ENCODE data around the gene TSHZ3.

Gene TSHZ3

GRCh38 chr19:31372246-31372781 lies 23.1 kb upstream of the TSHZ3 start:
- H3K4me3 ChIP-seq (ENCODE audit: low read length): no peak overlapping the region
- no peak for TF ChIP-seq CTCF (conservative IDR thresholded peaks at IDR 0.05; ENCODE audit: low read length)
- DNase-seq (ENCODE audit: low read depth): no peak

GRCh38 chr19:31370216-31370615 lies 21.0 kb upstream of the TSHZ3 start:
- no peak for TF ChIP-seq CTCF (conservative IDR thresholded peaks at IDR 0.05; ENCODE audit: low read length)
- H3K4me3 ChIP-seq (ENCODE audit: low read length): no peak overlapping the region
- DNase-seq (ENCODE audit: low read depth): no peak

DNA sequence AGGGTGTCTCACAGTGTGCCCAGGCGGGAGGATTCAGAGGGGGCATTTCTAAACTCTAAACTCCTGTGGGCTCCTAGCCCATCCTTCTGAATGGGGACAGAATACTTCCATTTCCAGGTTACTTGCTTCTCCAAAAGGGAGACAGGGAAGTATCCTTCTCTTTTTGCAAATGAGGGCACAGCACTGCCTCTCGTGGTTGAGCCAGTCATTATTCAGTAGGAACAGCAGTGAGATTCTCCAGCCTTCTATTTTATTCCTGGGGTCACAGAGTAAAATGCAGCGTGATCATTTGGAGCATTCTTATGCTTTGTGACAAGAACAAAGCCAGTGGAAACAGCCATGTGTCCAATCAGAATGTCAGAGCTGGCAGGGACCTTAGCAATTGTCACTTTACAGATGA lies 15.7 kb upstream of the TSHZ3 start:
- DNase-seq (ENCODE audit: low read depth): no peak
- no peak for TF ChIP-seq CTCF (conservative IDR thresholded peaks at IDR 0.05; ENCODE audit: low read length)
- no peak overlapping the region for H3K4me3 ChIP-seq (ENCODE audit: low read length)

GRCh38 chr19:31361728-31362127 lies 12.5 kb upstream of the TSHZ3 start:
- TF ChIP-seq CTCF (conservative IDR thresholded peaks at IDR 0.05; ENCODE audit: low read length): no peak
- DNase-seq (ENCODE audit: low read depth): no peak
- no peak overlapping the region for H3K4me3 ChIP-seq (ENCODE audit: low read length)

DNA sequence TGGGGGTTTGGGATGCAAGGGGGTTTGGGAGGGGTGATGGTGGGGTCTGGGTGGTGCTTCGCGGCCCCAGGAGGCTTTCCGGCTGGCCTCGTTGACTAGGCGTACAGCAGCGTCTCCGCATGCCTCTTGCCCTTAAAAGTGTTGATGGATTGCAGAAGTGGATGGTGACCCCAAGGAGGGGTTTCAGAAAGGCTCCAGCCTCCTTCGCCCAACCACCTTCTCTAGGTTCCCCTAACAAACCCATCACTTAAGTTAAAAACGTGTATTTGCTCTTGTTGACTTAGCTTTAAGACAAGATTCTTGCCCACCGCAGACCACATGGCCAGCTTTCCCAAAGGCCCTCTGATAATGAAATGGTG lies 8.1 kb upstream of the TSHZ3 start:
- no peak overlapping the region for H3K4me3 ChIP-seq (ENCODE audit: low read length)
- no peak for TF ChIP-seq CTCF (conservative IDR thresholded peaks at IDR 0.05; ENCODE audit: low read length)
- DNase-seq (ENCODE audit: low read depth): no peak

- TF ChIP-seq CTCF (conservative IDR thresholded peaks at IDR 0.05; ENCODE audit: low read length): no peak
- no peak for DNase-seq (ENCODE audit: low read depth)
- no peak overlapping the region for H3K4me3 ChIP-seq (ENCODE audit: low read length)
Measured at GRCh38 chr19:31356587-31357314, 7.5 kb upstream of the TSHZ3 start.

GRCh38 chr19:31355665-31356289 lies 6.5 kb upstream of the TSHZ3 start:
- H3K4me3 ChIP-seq (ENCODE audit: low read length): no peak overlapping the region
- no peak for TF ChIP-seq CTCF (conservative IDR thresholded peaks at IDR 0.05; ENCODE audit: low read length)
- no peak for DNase-seq (ENCODE audit: low read depth)
